GM21390 (cell line): Measurements from ENCODE around the gene RAB25.
A peak's percentile ranks its signal among the peaks of the same experiment; 100 is the strongest.

Source experiments
- ATAC-seq: cut with Tn5 transposase; IDR thresholded peaks from one replicate; pipeline ENCODE4 v1.9.1; 2021; ENCODE audit not compliant: unreplicated experiment

Gene RAB25

GRCh38 chr1:156100205-156100995, 39.4 kb downstream of the RAB25 start:
- ATAC-seq, result no peak

GRCh38 chr1:156101880-156102279, 40.9 kb downstream of the RAB25 start:
- ATAC-seq, result no peak

- no peak for ATAC-seq
Measured at GRCh38 chr1:156102633-156103511, 41.9 kb downstream of the RAB25 start.

GRCh38 chr1:156103521-156103947, 42.6 kb downstream of the RAB25 start:
- ATAC-seq, result no peak

- no peak for ATAC-seq
Measured at GRCh38 chr1:156104065-156104810, 43.3 kb downstream of the RAB25 start.

- no peak for ATAC-seq
Measured at GRCh38 chr1:156104861-156105832, 44.2 kb downstream of the RAB25 start.

- ATAC-seq, result no peak
Measured at GRCh38 chr1:156106624-156107488, 45.9 kb downstream of the RAB25 start.

GRCh38 chr1:156108057-156108456, 47.1 kb downstream of the RAB25 start:
- no peak for ATAC-seq

- no peak for ATAC-seq
Measured at GRCh38 chr1:156108664-156109241, 47.8 kb downstream of the RAB25 start.

- ATAC-seq, result no peak
Measured at GRCh38 chr1:156110252-156110651, 49.3 kb downstream of the RAB25 start.

GRCh38 chr1:156111355-156111962, 50.5 kb downstream of the RAB25 start:
- no peak for ATAC-seq

GRCh38 chr1:156112276-156113137, 51.5 kb downstream of the RAB25 start:
- ATAC-seq, result no peak

- ATAC-seq, result no peak
Measured at GRCh38 chr1:156113282-156113950, 52.5 kb downstream of the RAB25 start.

- ATAC-seq, result peak; percentile 68
Measured at GRCh38 chr1:156114101-156114918, 53.4 kb downstream of the RAB25 start, which contains the start of gene LMNA. TSS of gene LMNA (plus strand) at chr1:156114711. CDS start at chr1:156114919, 208 bp downstream.

GRCh38 chr1:156114919-156115513, 54.1 kb downstream of the RAB25 start:
- ATAC-seq, result no peak
